Stimulated activated naive CD4-positive, alpha-beta T cell (primary cell): ENCODE measurements around the gene CIRBP.

Experiments
- DNase-seq, 6 experiments: peaks; one replicate each; lab custom pipeline; 2025; lab: John Stamatoyannopoulos, UW

CIRBP gene

DNA sequence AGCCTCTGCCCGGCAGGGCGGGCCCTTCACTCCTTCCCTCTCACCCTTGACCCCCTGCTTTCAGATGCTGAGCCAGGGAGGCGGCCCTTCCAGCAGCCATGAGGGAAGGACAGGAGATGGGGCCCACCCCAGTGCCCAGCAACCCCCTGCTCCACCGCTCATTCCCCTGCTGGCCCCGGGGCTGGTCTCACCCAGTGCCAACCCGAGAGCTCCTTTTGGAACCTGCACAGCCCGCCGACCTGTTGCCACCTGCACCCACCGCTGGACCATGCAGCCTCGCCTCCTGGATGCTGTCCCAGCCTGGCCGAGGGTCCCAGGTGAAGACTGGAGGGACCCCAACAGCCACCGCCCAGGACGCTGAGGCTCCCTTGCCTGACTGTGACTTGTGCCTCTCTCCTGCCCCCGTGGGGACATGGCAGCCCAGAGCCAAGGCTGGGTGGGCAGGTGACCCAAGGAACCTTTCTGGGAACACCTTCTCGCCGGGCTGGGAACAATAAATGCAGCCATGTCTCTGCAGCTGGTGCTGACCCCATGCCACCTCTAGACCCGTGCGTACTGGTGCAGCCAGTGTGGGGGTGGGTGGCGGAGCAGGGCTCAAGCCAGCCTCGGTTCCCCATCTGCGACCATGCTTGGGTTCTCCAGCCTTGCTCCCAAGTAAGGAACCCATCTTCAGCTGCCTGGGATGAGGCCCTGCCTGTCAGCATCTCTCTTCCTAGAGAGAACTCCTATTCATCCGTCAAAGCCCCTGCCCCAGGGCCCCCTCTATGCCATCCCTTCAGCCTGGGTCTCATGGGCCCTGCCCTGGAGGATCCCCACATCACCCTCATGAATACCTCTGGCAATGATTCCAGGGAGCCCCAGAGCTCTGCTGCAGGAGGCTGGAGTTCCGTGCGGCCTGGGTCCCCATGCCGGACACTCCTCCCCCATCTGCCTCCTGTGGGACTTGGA lies 9.9 kb downstream of the CIRBP start:
- DNase-seq = no peak

GRCh38 chr19:1279782-1280341 lies 10.7 kb downstream of the CIRBP start:
- peak; percentile 51 to 78 (median 68) for DNase-seq

GRCh38 chr19:1280636-1281568 lies 11.8 kb downstream of the CIRBP start:
- no peak for DNase-seq

DNA sequence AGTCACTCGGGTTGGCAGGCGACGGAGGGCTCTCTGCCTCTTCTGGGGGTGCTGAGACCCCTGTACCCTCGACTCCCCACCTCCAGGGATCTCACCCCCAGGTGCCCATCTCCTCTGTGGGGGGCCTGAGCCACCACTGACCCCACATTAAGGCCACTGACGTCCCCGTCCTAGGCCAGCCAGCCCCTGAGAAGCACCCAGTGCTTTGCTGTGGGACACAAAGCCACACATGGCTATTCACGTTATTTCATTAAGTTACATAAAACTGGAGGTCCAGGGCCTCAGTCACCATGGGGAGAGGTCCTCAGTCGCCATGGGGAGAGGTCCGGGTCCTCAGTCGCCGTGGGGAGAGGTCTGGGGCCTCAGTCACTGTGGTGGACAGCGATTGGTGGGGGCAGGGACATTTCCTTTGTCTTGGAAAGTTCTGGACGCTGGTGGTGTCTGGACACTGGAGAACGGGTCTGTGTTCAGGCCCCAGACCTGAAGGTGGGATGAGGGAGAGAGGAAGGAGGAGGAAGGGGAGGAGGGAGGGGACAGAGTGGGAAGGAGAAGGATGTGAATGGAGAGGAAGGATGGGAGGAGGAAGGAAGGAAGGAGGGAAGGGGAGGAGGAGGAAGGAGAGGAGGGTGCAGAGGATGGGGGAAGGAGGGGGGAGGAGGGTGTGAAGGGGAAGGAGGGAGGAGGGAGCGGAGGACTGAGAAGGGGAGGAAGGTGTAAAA lies 12.6 kb downstream of the CIRBP start:
- no peak for DNase-seq

DNA sequence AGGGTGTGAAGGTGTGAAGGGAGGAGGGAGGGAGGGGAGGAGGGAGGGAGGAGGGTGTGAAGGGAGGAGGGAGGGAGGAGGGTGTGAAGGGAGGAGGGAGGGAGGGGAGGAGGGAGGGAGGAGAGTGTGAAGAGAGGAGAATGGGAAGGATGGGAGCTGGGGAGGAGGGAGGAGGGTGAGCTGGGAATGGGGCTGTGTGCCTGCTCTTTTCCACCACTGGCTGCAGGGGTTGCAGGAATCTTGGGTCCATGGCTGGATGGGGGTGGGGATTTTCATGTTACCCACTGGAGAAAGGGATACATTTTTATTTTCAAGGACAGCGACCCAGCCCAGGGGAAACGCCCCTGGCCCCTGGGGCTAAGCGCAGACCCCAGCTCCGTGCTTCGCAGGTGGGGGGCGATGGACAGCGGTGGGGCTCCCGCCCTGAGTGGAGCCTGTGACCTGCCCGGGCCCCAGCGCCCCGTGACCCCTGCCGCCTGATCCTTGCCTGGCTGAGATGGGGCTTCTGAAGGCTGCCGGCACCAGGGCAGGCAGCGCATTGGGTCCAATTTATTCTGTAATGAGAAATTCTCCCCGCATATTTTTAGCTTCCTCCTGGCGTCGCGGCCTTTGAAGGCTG lies 13.6 kb downstream of the CIRBP start:
- no peak for DNase-seq

- DNase-seq = no peak
Observed at GRCh38 chr19:1283207-1283916, 14.2 kb downstream of the CIRBP start.

- no peak for DNase-seq
Observed at GRCh38 chr19:1283917-1284292, 14.8 kb downstream of the CIRBP start.

DNA sequence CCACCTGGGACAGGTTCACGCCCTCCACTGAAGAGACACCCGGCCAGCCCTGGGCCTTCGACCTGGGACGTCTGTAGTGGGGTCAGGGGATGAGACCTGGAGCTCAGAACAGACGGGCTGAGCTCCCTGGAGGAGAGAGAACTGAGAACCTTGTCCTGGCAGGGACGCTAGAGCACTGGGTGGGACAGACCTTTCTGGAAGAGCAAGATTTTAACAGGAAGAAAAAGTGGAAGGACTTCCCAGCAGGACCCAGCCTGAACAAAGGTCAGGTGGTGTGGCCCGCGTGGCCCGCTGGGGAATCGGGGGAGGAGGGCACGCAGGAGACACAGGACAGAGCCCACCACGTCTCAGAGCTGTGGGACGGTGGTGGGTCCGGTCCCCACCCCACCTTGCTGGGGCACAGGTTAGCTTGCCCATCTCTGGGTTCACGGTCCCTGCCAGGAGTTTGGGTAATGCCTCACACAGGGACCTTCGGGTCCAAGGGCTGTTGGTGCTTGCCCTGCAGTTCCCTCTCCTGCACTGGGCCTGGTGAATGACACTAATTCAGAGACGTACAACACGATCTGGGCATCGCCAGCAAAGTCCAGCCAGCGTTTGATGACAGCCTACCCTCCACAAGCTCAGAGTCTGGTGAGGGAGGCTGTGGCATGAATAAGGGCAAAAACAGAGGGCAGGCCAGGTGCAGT lies 15.3 kb downstream of the CIRBP start:
- DNase-seq = no peak

- DNase-seq = no peak
Observed at GRCh38 chr19:1284979-1285736, 16.0 kb downstream of the CIRBP start.

- DNase-seq = no peak
Observed at GRCh38 chr19:1285737-1286360, 16.7 kb downstream of the CIRBP start, which contains the start of gene EFNA2. EFNA2 (plus strand) TSS chr19:1285873; CDS start chr19:1286169, 296 bp downstream.

DNA sequence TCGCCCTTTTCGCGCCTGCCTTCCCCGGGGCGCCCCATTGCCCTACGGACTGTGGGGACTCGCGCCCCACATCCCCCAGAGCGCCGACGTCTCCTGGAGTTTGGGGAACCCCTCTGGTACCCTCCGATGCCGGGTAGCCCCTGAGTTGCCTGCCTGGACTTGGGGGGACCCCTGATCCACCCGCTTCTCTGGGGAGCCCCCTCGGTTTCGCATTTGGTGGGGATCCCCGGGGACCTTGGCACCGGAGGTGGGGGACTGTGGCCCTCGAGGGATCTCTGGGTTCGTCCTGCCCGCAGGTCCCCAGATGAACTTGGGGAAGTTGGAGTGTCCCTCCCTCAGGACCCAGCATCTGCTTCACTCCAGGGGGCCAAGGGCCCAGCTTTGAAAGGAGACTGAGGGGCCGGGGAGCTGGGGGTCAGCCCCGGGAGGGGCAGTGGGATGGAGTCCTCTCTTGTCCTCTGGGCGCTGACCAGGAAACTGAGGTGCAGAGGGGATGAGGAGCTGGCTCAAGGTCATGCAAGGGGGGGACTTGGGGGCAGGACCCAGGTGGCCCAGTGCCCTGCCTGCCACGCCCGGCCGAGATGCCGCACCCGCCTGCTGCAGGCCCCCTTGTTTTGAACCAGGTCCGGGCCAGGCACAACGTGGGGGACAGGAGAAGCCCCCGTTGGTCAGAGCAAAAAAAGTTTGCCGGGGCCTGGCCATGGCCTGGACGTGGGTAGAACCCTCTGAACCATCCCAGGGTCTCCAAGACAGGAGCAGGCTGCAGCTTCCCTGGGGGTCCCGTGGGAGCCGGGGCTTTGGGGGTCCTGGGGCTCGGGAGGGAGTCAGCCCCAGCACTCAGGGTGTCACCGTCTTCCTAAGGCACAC lies 17.6 kb downstream of the CIRBP start:
- no peak for DNase-seq

GRCh38 chr19:1287354-1288225 lies 18.5 kb downstream of the CIRBP start:
- no peak for DNase-seq

GRCh38 chr19:1288226-1288612 lies 19.1 kb downstream of the CIRBP start:
- no peak for DNase-seq

DNA sequence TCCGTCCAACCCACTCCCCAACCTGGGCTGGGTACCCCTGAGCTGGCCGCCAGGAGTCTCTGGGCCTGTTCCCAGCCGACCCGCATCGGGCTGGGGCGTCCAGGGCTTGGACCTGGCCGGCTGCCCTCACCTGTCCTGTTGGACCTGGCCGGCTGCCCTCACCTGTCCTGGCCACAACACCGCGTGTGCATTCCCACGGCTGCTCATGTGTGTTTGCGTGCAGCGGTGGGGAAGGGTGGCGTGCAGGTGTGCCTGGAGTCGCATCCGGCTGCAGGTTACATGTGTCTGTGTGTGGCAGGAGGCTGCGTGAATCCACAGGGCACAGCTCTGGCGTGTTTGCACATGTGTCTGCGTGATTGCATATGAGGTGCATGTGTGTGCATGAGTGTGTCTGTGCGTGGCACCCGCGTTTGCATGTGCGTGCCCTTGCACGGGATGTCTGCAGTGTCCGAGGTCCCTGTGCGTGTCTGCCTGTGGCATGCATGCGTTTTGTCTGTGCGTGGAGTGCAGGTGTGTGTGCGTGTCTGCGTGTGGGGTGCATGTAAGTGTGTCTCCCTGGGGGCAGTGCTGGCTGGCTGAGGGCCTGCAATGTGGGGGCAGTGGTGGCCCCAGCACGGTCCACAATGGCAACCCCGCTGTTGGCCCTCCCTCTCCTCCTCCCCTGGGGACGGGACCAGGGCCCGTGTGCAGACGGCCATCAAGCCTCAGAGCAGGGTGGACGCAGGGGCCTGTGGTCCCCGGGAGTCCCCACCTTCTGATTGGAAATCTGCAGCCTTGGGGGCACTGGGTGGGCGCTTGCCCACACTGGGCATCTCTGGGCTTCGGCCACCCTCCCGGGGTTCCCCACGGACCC lies 19.9 kb downstream of the CIRBP start:
- DNase-seq = no peak

- no peak for DNase-seq
Observed at GRCh38 chr19:1289686-1290025, 20.5 kb downstream of the CIRBP start.

- DNase-seq = no peak
Observed at GRCh38 chr19:1290196-1290702, 21.1 kb downstream of the CIRBP start.
